Rectal smooth muscle tissue (tissue), 1 donor: ENCODE results near the gene WNK1.

Source experiments
- H3K27ac ChIP-seq: one replicate; pipeline ENCODE4 v1.7.0; 2013; ENCODE audit warnings: low read depth, low read length, inconsistent platforms
- H3K27me3 ChIP-seq: one replicate; pipeline ENCODE4 v1.7.0; 2013; ENCODE audit warnings: low read length; ENCODE audit not compliant: control insufficient read depth, insufficient read depth
- H3K36me3 ChIP-seq: one replicate; pipeline ENCODE4 v1.7.0; 2013; ENCODE audit warnings: low read length; ENCODE audit not compliant: control insufficient read depth, insufficient read depth
- H3K4me1 ChIP-seq: one replicate; pipeline ENCODE4 v1.7.0; 2013; ENCODE audit warnings: low read length; ENCODE audit not compliant: control insufficient read depth, insufficient read depth
- H3K4me3 ChIP-seq: one replicate; pipeline ENCODE4 v1.7.0; 2013; ENCODE audit warnings: low read length
- H3K9ac ChIP-seq: one replicate; pipeline ENCODE4 v1.7.0; 2013; ENCODE audit warnings: low read length

Gene WNK1

DNA sequence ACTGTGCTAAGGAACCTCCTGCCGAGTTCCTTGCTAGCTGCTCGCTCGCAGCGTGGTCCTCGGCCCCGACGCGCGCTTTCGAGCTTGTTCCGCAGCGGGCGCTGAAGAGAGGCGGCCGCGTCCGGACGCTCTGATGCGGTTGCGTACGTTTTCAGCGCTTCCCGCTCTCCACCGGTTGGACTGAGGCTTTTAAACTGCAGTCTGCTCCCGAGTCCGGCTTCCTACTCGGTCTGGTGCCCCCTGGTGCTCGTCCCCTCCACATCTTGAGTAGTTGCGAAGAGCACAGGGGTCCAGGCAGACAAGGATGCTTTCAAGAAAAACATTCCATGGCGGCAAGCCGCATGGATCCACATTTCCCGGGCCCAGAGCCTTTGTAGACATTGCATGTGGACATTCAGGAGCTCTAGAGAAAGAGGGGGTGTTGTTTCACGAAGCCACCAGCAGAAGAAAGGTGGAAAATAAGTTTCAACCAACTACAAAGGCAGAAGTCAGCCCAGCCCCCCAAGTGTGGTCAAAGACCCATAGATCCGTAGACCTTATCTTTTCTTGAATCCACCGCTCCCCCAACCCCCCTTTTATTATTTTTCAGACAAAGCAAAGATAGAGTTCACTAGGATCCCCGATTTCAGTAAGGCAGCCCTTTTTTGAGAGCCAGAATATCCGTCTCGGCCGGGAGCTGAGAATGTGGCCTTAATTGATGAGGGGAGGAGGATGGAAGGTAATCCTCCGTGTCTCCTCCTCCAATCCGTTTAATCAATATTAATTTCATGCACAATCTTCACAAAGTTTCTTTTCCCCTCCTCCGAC lies 984 bp upstream of the WNK1 start:
- H3K36me3 ChIP-seq = no peaks in the 10 kb centered on the region

GRCh38 chr12:752695-753610 lies 574 bp downstream of the WNK1 start:
- Histone ChIP-seq H3K27me3 (no peaks in the 10 kb centered on the region), H3K4me1 (peaks cover 8% of the 10 kb centered on the region), H3K36me3 (no peaks in the 10 kb centered on the region), H3K27ac (peak overlapping the region; percentile 93), H3K9ac (peak overlapping the region; percentile 95), H3K4me3 (peak overlapping the region; percentile 63)

More for the DNA sequence above, 984 bp upstream of the WNK1 start:
- no peak overlapping the region for H3K9ac ChIP-seq
- peaks cover 8% of the 10 kb centered on the region for H3K4me1 ChIP-seq
- peak overlapping the region; percentile 81 for H3K27ac ChIP-seq
- no peaks in the 10 kb centered on the region for H3K27me3 ChIP-seq
- H3K4me3 ChIP-seq = peak overlapping the region; percentile 76

GRCh38 chr12:753611-754472 lies 1.5 kb downstream of the WNK1 start:
- peak overlapping the region; percentile 67 for H3K9ac ChIP-seq
- peaks cover 8% of the 10 kb centered on the region for H3K4me1 ChIP-seq
- H3K4me3 ChIP-seq = peak overlapping the region; percentile 63
- no peaks in the 10 kb centered on the region for H3K27me3 ChIP-seq
- peak overlapping the region; percentile 93 for H3K27ac ChIP-seq
- no peaks in the 10 kb centered on the region for H3K36me3 ChIP-seq

- H3K9ac ChIP-seq = peak overlapping the region; percentile 67
- H3K4me1 ChIP-seq = peaks cover 8% of the 10 kb centered on the region
- peak overlapping the region; percentile 63 for H3K4me3 ChIP-seq
- no peaks in the 10 kb centered on the region for H3K36me3 ChIP-seq
- no peaks in the 10 kb centered on the region for H3K27me3 ChIP-seq
- H3K27ac ChIP-seq = peak overlapping the region; percentile 93
These were observed 2.1 kb downstream of the WNK1 start for GRCh38 chr12:754473-754820.

- H3K4me3 ChIP-seq = peak overlapping the region; percentile 63
- H3K9ac ChIP-seq = no peak overlapping the region
- no peaks in the 10 kb centered on the region for H3K36me3 ChIP-seq
- H3K27ac ChIP-seq = peak overlapping the region; percentile 23
- no peaks in the 10 kb centered on the region for H3K27me3 ChIP-seq
- peaks cover 8% of the 10 kb centered on the region for H3K4me1 ChIP-seq
These were observed 2.6 kb downstream of the WNK1 start for GRCh38 chr12:754851-755562.

DNA sequence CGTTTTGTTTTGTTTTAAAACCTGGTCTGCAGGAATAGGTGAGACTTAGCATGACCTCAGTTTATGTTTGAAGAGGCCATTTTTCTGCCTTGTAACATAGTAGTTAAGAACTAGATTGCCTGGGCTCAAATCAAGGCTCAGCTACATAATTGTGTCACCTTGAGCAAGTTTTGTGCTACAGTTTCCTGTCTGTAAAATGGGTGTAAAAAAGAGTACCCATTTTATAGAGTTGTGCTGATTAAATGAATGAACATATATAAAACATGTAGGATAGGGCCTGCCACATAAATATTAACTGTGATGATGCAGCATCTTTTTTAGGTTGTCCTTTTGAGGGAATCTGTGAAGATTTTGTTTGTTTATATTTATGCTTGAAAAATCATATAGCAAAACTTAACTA lies 7.2 kb downstream of the WNK1 start:
- H3K4me1 ChIP-seq = peaks cover 4% of the 10 kb centered on the region
- H3K9ac ChIP-seq = no peak overlapping the region
- H3K27ac ChIP-seq = no peak overlapping the region
- H3K27me3 ChIP-seq = no peaks in the 10 kb centered on the region
- H3K36me3 ChIP-seq = no peaks in the 10 kb centered on the region
- no peak overlapping the region for H3K4me3 ChIP-seq

GRCh38 chr12:761256-761655 lies 8.9 kb downstream of the WNK1 start:
- Histone ChIP-seq H3K27ac (no peak overlapping the region), H3K4me3 (no peak overlapping the region), H3K27me3 (no peaks in the 10 kb centered on the region), H3K9ac (no peak overlapping the region), H3K4me1 (peaks cover 4% of the 10 kb centered on the region), H3K36me3 (no peaks in the 10 kb centered on the region)

- no peaks in the 10 kb centered on the region for H3K36me3 ChIP-seq
- H3K27me3 ChIP-seq = no peaks in the 10 kb centered on the region
- H3K4me1 ChIP-seq = peaks cover 4% of the 10 kb centered on the region
- H3K9ac ChIP-seq = no peak overlapping the region
- no peak overlapping the region for H3K27ac ChIP-seq
- no peak overlapping the region for H3K4me3 ChIP-seq
These were observed 13.5 kb downstream of the WNK1 start for GRCh38 chr12:765840-766239.

GRCh38 chr12:768434-768833 lies 16.1 kb downstream of the WNK1 start:
- Histone ChIP-seq H3K4me1 (no peaks in the 10 kb centered on the region), H3K4me3 (no peak overlapping the region), H3K27ac (no peak overlapping the region), H3K36me3 (no peaks in the 10 kb centered on the region), H3K9ac (no peak overlapping the region), H3K27me3 (no peaks in the 10 kb centered on the region)

DNA sequence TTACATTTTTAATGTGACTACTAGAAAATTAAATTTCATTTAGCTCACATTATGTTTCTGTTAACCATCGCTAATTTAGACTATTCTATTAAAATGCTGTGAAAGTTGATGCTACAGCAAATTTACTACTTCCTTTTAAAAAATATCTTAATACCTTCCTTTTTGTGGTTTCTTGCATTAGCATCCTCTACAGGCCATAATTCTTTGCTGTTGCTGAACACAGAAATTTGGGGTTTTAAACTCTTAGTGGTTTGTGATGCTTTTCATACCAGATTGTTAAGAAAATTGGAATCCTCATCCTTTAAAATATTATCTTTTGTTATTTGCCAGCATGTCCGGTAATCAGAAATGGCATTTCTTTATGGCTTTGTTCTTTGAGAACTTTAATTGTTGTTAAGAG lies 18.1 kb downstream of the WNK1 start:
- H3K27ac ChIP-seq = no peak overlapping the region
- H3K4me1 ChIP-seq = peaks cover 6% of the 10 kb centered on the region

DNA sequence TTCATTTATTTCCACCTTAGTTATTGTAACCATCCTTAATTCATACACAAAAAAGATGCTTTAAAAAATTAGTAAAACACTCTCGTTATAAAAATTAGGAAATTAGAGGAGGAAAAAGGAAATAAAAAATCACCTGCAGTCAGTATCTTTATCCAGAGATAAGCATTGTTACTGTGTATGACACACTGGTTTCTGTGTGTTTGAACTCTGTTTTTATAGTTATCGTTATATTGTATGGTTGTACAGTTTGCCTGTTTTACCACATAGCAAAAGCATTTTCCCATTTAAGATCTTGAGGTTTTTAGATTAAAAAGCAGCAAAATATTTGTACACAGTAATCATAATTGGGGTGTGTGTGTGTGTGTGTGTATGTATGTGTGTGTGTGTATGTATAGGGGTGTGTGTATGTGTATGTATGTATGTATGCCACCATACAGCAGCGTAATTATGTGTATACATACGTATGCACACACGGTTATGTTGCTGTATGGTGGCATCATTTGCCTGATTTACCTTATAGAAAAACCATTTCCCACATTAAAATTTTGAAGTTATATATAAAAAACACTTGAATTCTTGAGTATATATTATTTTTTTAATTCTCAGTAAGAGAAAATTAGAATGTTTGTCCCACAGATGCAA lies 19.8 kb downstream of the WNK1 start:
- H3K27ac ChIP-seq = no peak overlapping the region
- no peak overlapping the region for H3K9ac ChIP-seq
- H3K4me1 ChIP-seq = peaks cover 6% of the 10 kb centered on the region
- no peaks in the 10 kb centered on the region for H3K27me3 ChIP-seq
- no peaks in the 10 kb centered on the region for H3K36me3 ChIP-seq
- no peak overlapping the region for H3K4me3 ChIP-seq

More for the DNA sequence above, 18.1 kb downstream of the WNK1 start:
- Histone ChIP-seq H3K4me3 (no peak overlapping the region), H3K9ac (no peak overlapping the region), H3K27me3 (no peaks in the 10 kb centered on the region), H3K36me3 (no peaks in the 10 kb centered on the region)
